Stomach (tissue), 9 donors: ENCODE results near the gene S100A2. TPM values are rescaled to one million over a fixed set of nuclear protein-coding genes. Genes with fewer than 3 reads are reported as not detected.

Experiments used
- DNase-seq, 2 donors: peaks; one replicate each; pipeline versions ENCODE4 v3.0.0 to v3.0.0-alpha.2; 2013 to 2019
- H3K27ac ChIP-seq, 5 donors: fragments of 200-600 bp in 4 of 5; sonication (generic) in 4 of 5; one replicate each; pipeline ENCODE4 v1.5.1; 2013 to 2019; ENCODE audit warnings: mild to moderate bottlenecking in 1 of 5, moderate library complexity in 1 of 5
- H3K27me3 ChIP-seq, 3 donors: fragments of 200-600 bp; sonication (generic); one replicate each; pipeline ENCODE4 v1.5.1; 2017 to 2019; ENCODE audit warnings: mixed run types in 1 of 3
- H3K36me3 ChIP-seq, 4 donors: fragments of 200-600 bp; sonication (generic); 1 replicate in 3 of 4; 2 replicates in 1 of 4; pipeline ENCODE4 v1.5.1; 2016 to 2019
- H3K4me1 ChIP-seq, 4 donors: fragments of 200-600 bp; sonication (generic); one replicate each; pipeline ENCODE4 v1.5.1; 2016 to 2019
- H3K4me3 ChIP-seq, 4 donors: fragments of 200-600 bp; sonication (generic) in 3 of 4; one replicate each; pipeline ENCODE4 v1.5.1; 2016 to 2019; ENCODE audit warnings: mild to moderate bottlenecking in 1 of 4
- H3K9me3 ChIP-seq, 4 donors: fragments of 200-600 bp; sonication (generic); one replicate each; pipeline ENCODE4 v1.5.1; 2016 to 2019
- EP300 ChIP-seq: sonication (generic); formaldehyde crosslinking; IDR thresholded peaks from one replicate; pipeline ENCODE4 v1.6.1; 2017; ENCODE audit warnings: antibody characterized with exemption
- POLR2A ChIP-seq, 4 donors: fragments of 450-650 bp; IDR thresholded peaks; one replicate each; pipeline ENCODE4 v1.6.1; 2016; ENCODE audit warnings: antibody characterized with exemption in 4 of 4, control low read depth in 2 of 4, mild to moderate bottlenecking in 1 of 4, moderate library complexity in 1 of 4
- POLR2AphosphoS5 ChIP-seq, 3 donors: sonication (generic); formaldehyde crosslinking; IDR thresholded peaks; one replicate each; pipeline ENCODE4 v1.6.1; 2016; ENCODE audit warnings: antibody characterized with exemption in 3 of 3
- WGBS, 5 donors: extraction: QIAGEN DNeasy Blood & Tissue Kit in 3 of 5; methylation state at CpG; one replicate each; pipeline versions ENCODE4 v1.1.5 to v1.1.7; 2013 to 2018; 5-methylcytosine and 5-hydroxymethylcytosine counted together
- intact Hi-C: fragments of 100-400 bp; cut with DNase I; formaldehyde crosslinking; loops from one replicate; pipeline ENCODE4 v1.15.1; 2023; ENCODE audit warnings: low total_unique reads
- polyA plus RNA-seq, 3 donors: library from polyadenylated mRNA; stranded (reverse); fragments of 200-250 nt; gene quantifications; one replicate each; pipeline ENCODE4 v1.2.3, GENCODE V29; 2013
- total RNA-seq, 5 donors: library from RNA; depleted of rRNA; stranded (reverse); fragments of >200 nt; gene quantifications; one replicate each; pipeline versions ENCODE4 v1.1.0 to v1.2.3, GENCODE V29; 2014 to 2016
- TF ChIP-seq, protein P1 (sequence below), 7 experiments: fragments of 450-650 bp in 4 of 7; fragments of 200-600 bp in 3 of 7; sonication (generic) in 3 of 7; IDR thresholded peaks; one replicate each; pipeline ENCODE4 v1.5.1; 2016 to 2019; ENCODE audit warnings: antibody characterized with exemption in 7 of 7, control low read depth in 2 of 7, mild to moderate bottlenecking in 1 of 7
- donor health status: healthy with polysubstance abuse.
- donor health status: Bipolar disorder and iron deficiency.
- donor health status: healthy.

Gene S100A2
- total and polyA plus RNA-seq, 8 donors: 2.2 to 1,809 (median 8.3) TPM; not detected in 3

- intact Hi-C loops: no loop called here
- H3K4me3 ChIP-seq: peak overlapping the region; percentile 54 to 76 (median 66)
- WGBS, 5 donors: 51 to 70% (median 55%) methylated on average over 3 to 5 of the region's 5 CpGs
Measured at GRCh38 chr1:153613406-153613805, 47.8 kb upstream of the S100A2 start.

DNA sequence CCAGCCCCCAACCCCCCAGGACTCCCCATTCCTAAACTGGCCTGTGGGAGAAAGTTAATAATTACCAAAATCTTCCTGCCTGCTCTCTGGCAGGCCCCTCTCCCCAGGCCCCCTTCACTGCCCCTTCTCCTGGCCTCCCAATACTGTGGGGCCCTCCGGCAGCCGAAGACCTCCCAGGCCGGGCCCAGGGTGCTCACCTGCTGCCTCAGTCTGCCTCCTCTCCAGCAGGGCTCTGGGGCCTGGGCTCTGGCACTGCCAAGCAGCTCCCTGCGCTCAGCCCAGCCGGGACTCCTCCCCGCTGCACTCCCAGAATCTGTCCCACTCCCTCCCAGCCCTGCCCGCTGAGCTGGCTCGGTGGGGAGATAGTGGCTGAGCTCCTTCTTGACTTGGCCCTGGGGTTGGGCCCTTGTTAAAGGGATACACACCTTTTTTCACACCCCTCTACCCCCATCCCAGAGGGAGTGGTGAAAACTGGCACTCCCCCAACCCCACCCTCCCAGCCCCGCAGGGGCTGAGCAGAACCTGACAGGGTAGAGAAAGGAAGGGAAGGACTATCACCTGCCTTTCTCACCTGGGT, 47.2 kb upstream of the S100A2 start, which contains the start of gene S100A16:
TSS of gene S100A16 (minus strand) at position 383 of the 577 bp plus-strand sequence. CDS start 4,986 bp downstream, outside the sequence.
- WGBS, 5 donors: 5 to 41% (median 23%) methylated on average over 9 of the region's 9 CpGs
- Histone ChIP-seq H3K27me3 (no peaks in the 10 kb centered on the region), H3K36me3 (peaks cover under 1 to 3% (median 2%) of the 10 kb centered on the region in 4 donors), H3K27ac (peak within 1 kb of the TSS; percentile 87 to 90 (median 89)), H3K4me1 (peaks cover 63 to 94% (median 79%) of the 10 kb centered on the region in 4 donors), H3K4me3 (peak within 1 kb of the TSS; percentile 54 to 76 (median 66)), H3K9me3 (no peaks in the 10 kb centered on the region)
- DNase-seq: peak; percentile 89 to 93
- intact Hi-C loops: no loop called here
- no peak for TF ChIP-seq EP300
- TF ChIP-seq POLR2AphosphoS5 (IDR thresholded peaks at IDR 0.05): peak; percentile 56 to 93 (median 92)
- peak in 1 of 4 donors; percentile 83 for TF ChIP-seq POLR2A (IDR thresholded peaks at IDR 0.05)
- TF ChIP-seq, protein P1, sequence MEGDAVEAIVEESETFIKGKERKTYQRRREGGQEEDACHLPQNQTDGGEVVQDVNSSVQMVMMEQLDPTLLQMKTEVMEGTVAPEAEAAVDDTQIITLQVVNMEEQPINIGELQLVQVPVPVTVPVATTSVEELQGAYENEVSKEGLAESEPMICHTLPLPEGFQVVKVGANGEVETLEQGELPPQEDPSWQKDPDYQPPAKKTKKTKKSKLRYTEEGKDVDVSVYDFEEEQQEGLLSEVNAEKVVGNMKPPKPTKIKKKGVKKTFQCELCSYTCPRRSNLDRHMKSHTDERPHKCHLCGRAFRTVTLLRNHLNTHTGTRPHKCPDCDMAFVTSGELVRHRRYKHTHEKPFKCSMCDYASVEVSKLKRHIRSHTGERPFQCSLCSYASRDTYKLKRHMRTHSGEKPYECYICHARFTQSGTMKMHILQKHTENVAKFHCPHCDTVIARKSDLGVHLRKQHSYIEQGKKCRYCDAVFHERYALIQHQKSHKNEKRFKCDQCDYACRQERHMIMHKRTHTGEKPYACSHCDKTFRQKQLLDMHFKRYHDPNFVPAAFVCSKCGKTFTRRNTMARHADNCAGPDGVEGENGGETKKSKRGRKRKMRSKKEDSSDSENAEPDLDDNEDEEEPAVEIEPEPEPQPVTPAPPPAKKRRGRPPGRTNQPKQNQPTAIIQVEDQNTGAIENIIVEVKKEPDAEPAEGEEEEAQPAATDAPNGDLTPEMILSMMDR (IDR thresholded peaks at IDR 0.05): peak in 1 of 7 experiments; percentile 3

More at GRCh38 chr1:153613406-153613805, 47.8 kb upstream of the S100A2 start:
- TF ChIP-seq, protein P1 (IDR thresholded peaks at IDR 0.05): no peak
- no peak for TF ChIP-seq POLR2A (IDR thresholded peaks at IDR 0.05)
- no peak for TF ChIP-seq EP300
- TF ChIP-seq POLR2AphosphoS5 (IDR thresholded peaks at IDR 0.05): no peak
- Histone ChIP-seq H3K27ac (peak overlapping the region; percentile 87 to 90 (median 89)), H3K9me3 (no peaks in the 10 kb centered on the region), H3K27me3 (no peaks in the 10 kb centered on the region), H3K36me3 (peaks cover 0 to 5% (median 0%) of the 10 kb centered on the region in 4 donors), H3K4me1 (peaks cover 59 to 91% (median 76%) of the 10 kb centered on the region in 4 donors)
- no peak for DNase-seq

- peaks cover 6 to 9% (median 8%) of the 10 kb centered on the region in 4 donors for H3K36me3 ChIP-seq
- intact Hi-C loops: no loop called here
- peak in 1 of 2 donors; percentile 62 for DNase-seq
- H3K4me1 ChIP-seq: peaks cover 59 to 89% (median 77%) of the 10 kb centered on the region in 4 donors
- H3K4me3 ChIP-seq: peak overlapping the region; percentile 54 to 76 (median 66)
- H3K9me3 ChIP-seq: no peaks in the 10 kb centered on the region
- H3K27ac ChIP-seq: peak overlapping the region; percentile 87 to 90 (median 89)
- no peak for TF ChIP-seq POLR2AphosphoS5 (IDR thresholded peaks at IDR 0.05)
- TF ChIP-seq, protein P1 (IDR thresholded peaks at IDR 0.05): no peak
- no peaks in the 10 kb centered on the region for H3K27me3 ChIP-seq
- WGBS, 5 donors: 20 to 38% (median 22%) methylated on average over 10 to 11 of the region's 11 CpGs
Measured at GRCh38 chr1:153612111-153612754, 46.6 kb upstream of the S100A2 start.

DNA sequence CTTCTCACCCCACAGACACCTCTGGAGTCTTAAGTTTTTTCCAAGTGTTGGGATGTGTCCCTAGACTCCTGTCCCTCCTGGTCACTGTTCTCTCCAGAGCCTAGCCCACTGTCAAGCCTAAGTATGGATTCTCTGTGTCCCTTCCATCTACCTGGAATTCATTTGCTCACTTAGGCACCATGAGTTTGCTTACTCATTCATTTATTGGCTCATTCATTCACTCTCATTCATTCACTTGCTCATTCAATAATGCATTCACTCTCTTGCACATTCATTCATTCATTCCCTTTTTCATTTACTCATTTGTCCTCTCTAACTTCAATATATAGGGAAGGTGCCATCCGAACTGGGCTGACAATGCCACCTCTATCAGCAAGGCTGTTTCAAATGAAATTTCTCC, 45.7 kb upstream of the S100A2 start:
- H3K4me1 ChIP-seq: peaks cover 50 to 80% (median 69%) of the 10 kb centered on the region in 4 donors
- H3K36me3 ChIP-seq: peaks cover 15 to 17% (median 17%) of the 10 kb centered on the region in 4 donors
- no peaks in the 10 kb centered on the region for H3K9me3 ChIP-seq
- peak overlapping the region in 4 of 5 donors; percentile 87 to 90 (median 88) for H3K27ac ChIP-seq
- H3K4me3 ChIP-seq: peak overlapping the region; percentile 54 to 76 (median 66)
- WGBS, 5 donors: 49 to 71% (median 53%) methylated on average over 1 of the region's 1 CpG
- no peak for DNase-seq
- intact Hi-C loops: no loop called here
- no peak for TF ChIP-seq EP300
- TF ChIP-seq POLR2AphosphoS5 (IDR thresholded peaks at IDR 0.05): no peak
- H3K27me3 ChIP-seq: no peaks in the 10 kb centered on the region
